Smooth muscle cell (in vitro differentiated cells): Measurements from ENCODE around the gene SYNGR3. TPM values are rescaled to one million over a fixed set of nuclear protein-coding genes. Genes with fewer than 3 reads are reported as not detected.

Experiments
- DNase-seq: peaks from one replicate; lab custom pipeline; 2025; ENCODE audit not compliant: unreplicated experiment; lab: John Stamatoyannopoulos, UW
- H2AFZ ChIP-seq: fragments of 200-600 bp; sonication (generic); 2 replicates; pipeline ENCODE4 v1.6.0; 2016; ENCODE audit warnings: antibody characterized with exemption, low read depth, mild to moderate bottlenecking
- H3F3A ChIP-seq: fragments of 200-600 bp; sonication (generic); 2 replicates; pipeline ENCODE4 v1.6.0; 2017; ENCODE audit warnings: antibody characterized with exemption, low read depth
- H3K27ac ChIP-seq: fragments of 200-600 bp; sonication (generic); 2 replicates; pipeline ENCODE4 v1.5.1; 2016; ENCODE audit warnings: low read depth, mild to moderate bottlenecking
- H3K27me3 ChIP-seq: fragments of 200-600 bp; sonication (generic); 2 replicates; pipeline ENCODE4 v1.6.1; 2016; ENCODE audit warnings: low read depth, mild to moderate bottlenecking
- H3K36me3 ChIP-seq: fragments of 200-600 bp; sonication (generic); 2 replicates; pipeline ENCODE4 v1.5.1; 2016; ENCODE audit warnings: low read depth
- H3K4me1 ChIP-seq: fragments of 200-600 bp; sonication (generic); 2 replicates; pipeline ENCODE4 v1.5.1; 2016; ENCODE audit warnings: low read depth
- H3K4me2 ChIP-seq: fragments of 200-600 bp; sonication (generic); 2 replicates; pipeline ENCODE4 v1.6.0; 2016; ENCODE audit warnings: mild to moderate bottlenecking
- H3K4me3 ChIP-seq: fragments of 200-600 bp; sonication (generic); 2 replicates; pipeline ENCODE4 v1.5.1; 2016; ENCODE audit warnings: mild to moderate bottlenecking
- H3K79me2 ChIP-seq: fragments of 200-600 bp; sonication (generic); 2 replicates; pipeline ENCODE4 v1.6.0; 2016; ENCODE audit warnings: low read depth, mild to moderate bottlenecking
- H3K9ac ChIP-seq: fragments of 200-600 bp; sonication (generic); 2 replicates; pipeline ENCODE4 v1.6.0; 2016; ENCODE audit warnings: low read depth
- H3K9me3 ChIP-seq: fragments of 200-600 bp; sonication (generic); replicated peaks from 2 replicates; pipeline ENCODE4 v1.5.1; 2016; ENCODE audit warnings: low read depth
- H4K20me1 ChIP-seq: fragments of 200-600 bp; sonication (generic); 2 replicates; pipeline ENCODE4 v1.6.0; 2016; ENCODE audit warnings: low read depth
- CTCF ChIP-seq: fragments of 200-600 bp; sonication (generic); IDR thresholded peaks from 2 replicates; pipeline ENCODE4 v1.5.1; 2017; ENCODE audit warnings: borderline replicate concordance, mild to moderate bottlenecking, antibody characterized with exemption; ENCODE audit not compliant: insufficient read depth, poor library complexity, severe bottlenecking
- WGBS: methylation state at CpG from one replicate; pipeline ENCODE4 v1.1.7; 2016; ENCODE audit warnings: low lambda C conversion rate; 5-methylcytosine and 5-hydroxymethylcytosine counted together
- polyA plus RNA-seq: library from polyadenylated mRNA; unstranded; fragments of >200 nt; fragmentation: Nextera tagmentation; extraction: Ambion mirVana; gene quantifications from 2 replicates; pipeline ENCODE4 v1.2.1, GENCODE V29; 2016
- total RNA-seq: library from RNA; depleted of rRNA; stranded (reverse); fragments of >200 nt; gene quantifications from 2 replicates; pipeline ENCODE4 v1.2.3, GENCODE V29; 2014

SYNGR3 gene
- total and polyA plus RNA-seq, 2 experiments from 2014 or later, result 3.0 to 8.7 TPM

- Histone ChIP-seq H3K4me1 (peaks cover 27% of the 10 kb centered on the region), H3F3A (no peaks in the 10 kb centered on the region), H3K9ac (no peak overlapping the region), H3K27me3 (no peaks in the 10 kb centered on the region), H3K27ac (no peak overlapping the region), H3K36me3 (no peaks in the 10 kb centered on the region), H3K9me3 (no peaks in the 10 kb centered on the region), H4K20me1 (peaks cover 69% of the 10 kb centered on the region), H3K4me3 (no peak overlapping the region), H3K4me2 (peak overlapping the region; percentile 90), H2AFZ (no peak overlapping the region), H3K79me2 (peaks cover 62% of the 10 kb centered on the region)
- DNase-seq, result no peak
- 94% methylated on average over 14 of the region's 16 CpGs for WGBS
- TF ChIP-seq CTCF, result no peak
Observed at GRCh38 chr16:2007081-2007836, 17.5 kb downstream of the SYNGR3 start.

- peaks cover 27% of the 10 kb centered on the region for H3K4me1 ChIP-seq
- H3K4me3 ChIP-seq, result peak overlapping the region; percentile 98
- H3K27me3 ChIP-seq, result no peaks in the 10 kb centered on the region
- DNase-seq, result no peak
- peak overlapping the region; percentile 90 for H3K4me2 ChIP-seq
- no peaks in the 10 kb centered on the region for H3K9me3 ChIP-seq
- H3K36me3 ChIP-seq, result no peaks in the 10 kb centered on the region
- peaks cover 62% of the 10 kb centered on the region for H4K20me1 ChIP-seq
- H3F3A ChIP-seq, result no peaks in the 10 kb centered on the region
- no peak for TF ChIP-seq CTCF
- H3K9ac ChIP-seq, result peak overlapping the region; percentile 88
- WGBS, result 84% methylated on average over 15 of the region's 15 CpGs
- H3K79me2 ChIP-seq, result peaks cover 62% of the 10 kb centered on the region
- H3K27ac ChIP-seq, result peak overlapping the region; percentile 79
- H2AFZ ChIP-seq, result no peak overlapping the region
Observed at GRCh38 chr16:2008009-2008526, 18.3 kb downstream of the SYNGR3 start.

DNA sequence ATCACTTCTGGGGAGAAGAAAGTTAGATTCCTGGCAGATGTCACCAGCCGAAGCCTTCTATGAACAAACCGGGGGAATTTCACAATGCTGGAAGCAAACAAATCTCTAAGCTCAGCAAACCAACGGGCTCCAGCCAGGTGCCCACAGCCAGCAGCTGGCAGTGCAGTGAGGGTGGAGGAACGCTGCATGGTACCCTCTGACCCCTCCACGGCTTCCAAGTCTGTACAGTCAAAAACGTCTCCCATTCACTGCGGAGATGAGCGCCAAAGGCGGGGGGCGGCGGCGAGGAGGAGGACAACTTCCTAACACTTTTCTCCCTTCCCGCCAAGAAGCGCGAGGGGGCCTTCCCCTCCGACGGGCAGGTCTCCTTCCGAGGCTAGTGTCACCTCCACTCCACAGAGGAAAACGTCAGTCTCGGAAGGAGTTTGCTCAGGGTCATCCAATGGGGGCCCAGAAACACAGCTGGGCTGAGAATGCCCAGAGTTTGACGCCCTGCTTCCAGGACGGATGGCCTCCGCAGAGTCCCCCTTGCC is 18.9 kb downstream of the SYNGR3 start:
- no peaks in the 10 kb centered on the region for H3K36me3 ChIP-seq
- H3K27ac ChIP-seq, result peak overlapping the region; percentile 79
- peak overlapping the region; percentile 98 for H3K4me3 ChIP-seq
- peak overlapping the region; percentile 90 for H3K4me2 ChIP-seq
- no peaks in the 10 kb centered on the region for H3K9me3 ChIP-seq
- peaks cover 56% of the 10 kb centered on the region for H4K20me1 ChIP-seq
- no peak overlapping the region for H2AFZ ChIP-seq
- H3K9ac ChIP-seq, result peak overlapping the region; percentile 88
- H3F3A ChIP-seq, result no peaks in the 10 kb centered on the region
- DNase-seq, result no peak
- peaks cover 55% of the 10 kb centered on the region for H3K79me2 ChIP-seq
- H3K27me3 ChIP-seq, result no peaks in the 10 kb centered on the region
- TF ChIP-seq CTCF, result no peak
- 11% methylated on average over 23 of the region's 23 CpGs for WGBS
- H3K4me1 ChIP-seq, result peaks cover 27% of the 10 kb centered on the region
